Neural progenitor cell (in vitro differentiated cells): ENCODE data around the gene CELA3A. TPM values are rescaled to one million over a fixed set of nuclear protein-coding genes. Genes with fewer than 3 reads are reported as not detected.

ENCODE experiments used
- DNase-seq: peaks from one replicate; pipeline ENCODE4 v3.0.0-alpha.2; 2016; ENCODE audit warnings: low spot score
- H2AFZ ChIP-seq: fragments of 200-600 bp; sonication (generic); replicated peaks from 2 replicates; pipeline ENCODE4 v1.6.1; 2016; ENCODE audit warnings: antibody characterized with exemption
- H3F3A ChIP-seq: fragments of 200-600 bp; sonication (generic); 2 replicates; pipeline ENCODE4 v1.6.1; 2016; ENCODE audit warnings: antibody characterized with exemption, low read depth
- H3K27ac ChIP-seq: fragments of 200-600 bp; sonication (generic); 2 replicates; pipeline ENCODE4 v1.5.1; 2016; ENCODE audit warnings: mild to moderate bottlenecking
- H3K27me3 ChIP-seq: fragments of 200-600 bp; sonication (generic); 2 replicates; pipeline ENCODE4 v1.6.1; 2016; ENCODE audit warnings: mild to moderate bottlenecking, moderate library complexity
- H3K36me3 ChIP-seq: fragments of 200-600 bp; sonication (generic); 2 replicates; pipeline ENCODE4 v1.5.1; 2016
- H3K4me1 ChIP-seq: fragments of 200-600 bp; sonication (generic); 2 replicates; pipeline ENCODE4 v1.6.1; 2016; ENCODE audit warnings: mixed run types
- H3K4me2 ChIP-seq: fragments of 200-600 bp; sonication (generic); 2 replicates; pipeline ENCODE4 v1.6.1; 2016
- H3K4me3 ChIP-seq: fragments of 200-600 bp; sonication (generic); 2 replicates; pipeline ENCODE4 v1.5.1; 2016
- H3K79me2 ChIP-seq: fragments of 200-600 bp; sonication (generic); 2 replicates; pipeline ENCODE4 v1.6.1; 2016; ENCODE audit warnings: low read depth
- H3K9ac ChIP-seq: fragments of 200-600 bp; sonication (generic); 2 replicates; pipeline ENCODE4 v1.6.1; 2016
- H3K9me3 ChIP-seq: fragments of 200-600 bp; sonication (generic); 2 replicates; pipeline ENCODE4 v1.5.1; 2016; ENCODE audit warnings: low read depth
- H4K20me1 ChIP-seq: fragments of 200-600 bp; sonication (generic); 2 replicates; pipeline ENCODE4 v1.6.1; 2016; ENCODE audit warnings: low read depth
- H3K27ac Mint-ChIP-seq: 3 replicates; pipeline ENCODE4 v1.8.0; 2021; ENCODE audit warnings: mixed read lengths
- H3K27me3 Mint-ChIP-seq: 2 replicates; pipeline ENCODE4 v1.8.0; 2022; ENCODE audit warnings: low read depth, mild to moderate bottlenecking, inconsistent platforms, moderate library complexity, mixed read lengths; ENCODE audit not compliant: insufficient read depth
- H3K36me3 Mint-ChIP-seq: 3 replicates; pipeline ENCODE4 v1.8.0; 2021; ENCODE audit warnings: mixed read lengths
- H3K4me1 Mint-ChIP-seq: 3 replicates; pipeline ENCODE4 v1.8.0; 2021; ENCODE audit warnings: mixed read lengths
- H3K4me3 Mint-ChIP-seq: 3 replicates; pipeline ENCODE4 v1.8.0; 2021; ENCODE audit warnings: mild to moderate bottlenecking, moderate library complexity, mixed read lengths
- H3K9me3 Mint-ChIP-seq: 3 replicates; pipeline ENCODE4 v1.8.0; 2020; ENCODE audit warnings: mixed read lengths
- EZH2 ChIP-seq: fragments of 200-600 bp; sonication (generic); IDR thresholded peaks from 2 replicates; pipeline ENCODE4 v1.6.1; 2017; ENCODE audit warnings: antibody characterized with exemption, mild to moderate bottlenecking, moderate library complexity
- EZH2phosphoT487 ChIP-seq: fragments of 200-600 bp; sonication (generic); IDR thresholded peaks from 2 replicates; pipeline ENCODE4 v1.6.1; 2017; ENCODE audit warnings: antibody characterized with exemption
- total RNA-seq: library from RNA; depleted of rRNA; stranded (reverse); fragments of >200 nt; gene quantifications from 2 replicates; pipeline ENCODE4 v1.2.3, GENCODE V29; 2015; ENCODE audit warnings: low replicate concordance
- TF ChIP-seq, protein P1 (sequence below): fragments of 200-600 bp; sonication (generic); IDR thresholded peaks from 2 replicates; pipeline ENCODE4 v1.5.1; 2017; ENCODE audit warnings: antibody characterized with exemption, mild to moderate bottlenecking

CELA3A gene
- total RNA-seq, 1 donor from 2014 or later: not detected

GRCh38 chr1:22041505-22041904 is 40.0 kb downstream of the CELA3A start:
- Histone ChIP-seq H4K20me1 (no peaks in the 10 kb centered on the region), H3K27ac (no peak overlapping the region), H3K4me2 (no peak overlapping the region), H3K9me3 (no peaks in the 10 kb centered on the region), H2AFZ (no peak overlapping the region), H3K9ac (no peak overlapping the region), H3K27me3 (no peaks in the 10 kb centered on the region), H3K4me3 (no peak overlapping the region), H3K79me2 (no peaks in the 10 kb centered on the region), H3K4me1 (no peaks in the 10 kb centered on the region), H3F3A (no peaks in the 10 kb centered on the region), H3K36me3 (no peaks in the 10 kb centered on the region)
- Mint-ChIP-seq H3K4me3 (no peak overlapping the region), H3K36me3 (no peaks in the 10 kb centered on the region), H3K27me3 (no peaks in the 10 kb centered on the region), H3K27ac (no peak overlapping the region), H3K9me3 (no peaks in the 10 kb centered on the region), H3K4me1 (peaks cover 22% of the 10 kb centered on the region)
- TF ChIP-seq EZH2: no peak
- TF ChIP-seq, protein P1, sequence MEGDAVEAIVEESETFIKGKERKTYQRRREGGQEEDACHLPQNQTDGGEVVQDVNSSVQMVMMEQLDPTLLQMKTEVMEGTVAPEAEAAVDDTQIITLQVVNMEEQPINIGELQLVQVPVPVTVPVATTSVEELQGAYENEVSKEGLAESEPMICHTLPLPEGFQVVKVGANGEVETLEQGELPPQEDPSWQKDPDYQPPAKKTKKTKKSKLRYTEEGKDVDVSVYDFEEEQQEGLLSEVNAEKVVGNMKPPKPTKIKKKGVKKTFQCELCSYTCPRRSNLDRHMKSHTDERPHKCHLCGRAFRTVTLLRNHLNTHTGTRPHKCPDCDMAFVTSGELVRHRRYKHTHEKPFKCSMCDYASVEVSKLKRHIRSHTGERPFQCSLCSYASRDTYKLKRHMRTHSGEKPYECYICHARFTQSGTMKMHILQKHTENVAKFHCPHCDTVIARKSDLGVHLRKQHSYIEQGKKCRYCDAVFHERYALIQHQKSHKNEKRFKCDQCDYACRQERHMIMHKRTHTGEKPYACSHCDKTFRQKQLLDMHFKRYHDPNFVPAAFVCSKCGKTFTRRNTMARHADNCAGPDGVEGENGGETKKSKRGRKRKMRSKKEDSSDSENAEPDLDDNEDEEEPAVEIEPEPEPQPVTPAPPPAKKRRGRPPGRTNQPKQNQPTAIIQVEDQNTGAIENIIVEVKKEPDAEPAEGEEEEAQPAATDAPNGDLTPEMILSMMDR: no peak
- no peak for TF ChIP-seq EZH2phosphoT487
- no peak for DNase-seq

- no peaks in the 10 kb centered on the region for H4K20me1 ChIP-seq
- H3K79me2 ChIP-seq: no peaks in the 10 kb centered on the region
- H3K4me3 ChIP-seq: no peak overlapping the region
- H3K27me3 ChIP-seq: no peaks in the 10 kb centered on the region
- no peaks in the 10 kb centered on the region for H3K36me3 Mint-ChIP-seq
- no peaks in the 10 kb centered on the region for H3K9me3 ChIP-seq
- H3K9ac ChIP-seq: no peak overlapping the region
- TF ChIP-seq EZH2phosphoT487 (no peak), EZH2 (no peak)
- TF ChIP-seq, protein P1: no peak
- no peak overlapping the region for H3K27ac ChIP-seq
- peaks cover 5% of the 10 kb centered on the region for H3K27me3 Mint-ChIP-seq
- no peak overlapping the region for H3K4me2 ChIP-seq
- DNase-seq: no peak
- H3K27ac Mint-ChIP-seq: no peak overlapping the region
- no peaks in the 10 kb centered on the region for H3K36me3 ChIP-seq
- no peaks in the 10 kb centered on the region for H3F3A ChIP-seq
- no peaks in the 10 kb centered on the region for H3K4me1 ChIP-seq
- no peaks in the 10 kb centered on the region for H3K9me3 Mint-ChIP-seq
- H3K4me1 Mint-ChIP-seq: peaks cover 12% of the 10 kb centered on the region
- no peak overlapping the region for H3K4me3 Mint-ChIP-seq
- H2AFZ ChIP-seq: no peak overlapping the region
Measured at GRCh38 chr1:22043198-22043769, 41.8 kb downstream of the CELA3A start.

DNA sequence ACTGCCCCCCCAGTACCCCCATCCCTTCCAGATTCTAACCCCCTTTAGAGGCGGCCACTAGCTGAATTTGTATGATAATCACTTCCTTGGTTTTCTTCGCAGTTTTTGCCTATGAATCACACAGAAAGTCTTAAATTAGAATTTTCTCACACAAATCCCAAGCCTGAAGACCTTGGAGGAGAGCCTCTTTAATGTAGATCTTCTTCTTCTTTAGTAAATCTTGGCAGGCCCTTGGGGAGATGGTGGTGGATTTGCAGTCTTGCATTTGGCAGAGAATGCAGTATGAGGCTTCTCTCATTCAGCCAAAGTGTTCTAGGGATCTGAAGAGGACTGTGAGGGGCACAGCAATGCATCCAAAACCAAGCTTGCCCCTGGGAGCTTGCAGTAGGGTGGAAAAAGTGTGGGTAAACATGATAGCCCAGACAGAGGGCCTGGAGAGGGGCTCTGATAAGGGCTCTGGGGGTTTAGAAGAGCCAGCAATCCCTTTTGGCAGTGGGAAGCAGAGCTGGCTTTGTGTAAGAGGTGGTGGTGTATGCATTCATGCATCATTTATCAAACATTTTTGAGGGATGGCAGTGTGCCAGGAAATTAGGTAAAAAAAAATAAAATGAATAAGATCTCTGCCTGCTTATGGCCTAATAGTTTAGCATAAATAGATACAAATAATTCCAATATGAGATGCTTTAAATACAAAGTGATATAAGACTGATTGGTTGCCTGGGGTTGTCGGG is 43.4 kb downstream of the CELA3A start:
- no peak overlapping the region for H3K4me3 ChIP-seq
- no peak overlapping the region for H3K4me3 Mint-ChIP-seq

More for the DNA sequence above, 43.4 kb downstream of the CELA3A start:
- Histone ChIP-seq H3K79me2 (no peaks in the 10 kb centered on the region), H4K20me1 (no peaks in the 10 kb centered on the region), H3K9ac (no peak overlapping the region), H3K4me1 (no peaks in the 10 kb centered on the region), H3K36me3 (no peaks in the 10 kb centered on the region), H2AFZ (no peak overlapping the region), H3F3A (no peaks in the 10 kb centered on the region), H3K27ac (no peak overlapping the region), H3K4me2 (no peak overlapping the region), H3K9me3 (no peaks in the 10 kb centered on the region), H3K27me3 (no peaks in the 10 kb centered on the region)
- Mint-ChIP-seq H3K27ac (no peak overlapping the region), H3K9me3 (no peaks in the 10 kb centered on the region), H3K36me3 (no peaks in the 10 kb centered on the region), H3K4me1 (peaks cover 11% of the 10 kb centered on the region), H3K27me3 (peaks cover 9% of the 10 kb centered on the region)
- DNase-seq: no peak
- TF ChIP-seq, protein P1: no peak
- TF ChIP-seq EZH2phosphoT487: no peak
- no peak for TF ChIP-seq EZH2
